HG02763 (cell line): ENCODE data around the gene CEP78.

Experiments used
- ATAC-seq: cut with Tn5 transposase; IDR thresholded peaks from one replicate; pipeline ENCODE4 v1.9.1; 2021; ENCODE audit warnings: mild to moderate bottlenecking, moderate library complexity; ENCODE audit not compliant: unreplicated experiment

Gene CEP78

GRCh38 chr9:78306222-78307076 lies 70.6 kb downstream of the CEP78 start:
- ATAC-seq = no peak

GRCh38 chr9:78307360-78307759 lies 71.5 kb downstream of the CEP78 start:
- no peak for ATAC-seq

GRCh38 chr9:78309066-78309465 lies 73.2 kb downstream of the CEP78 start:
- ATAC-seq = no peak

- no peak for ATAC-seq
These were observed 75.2 kb downstream of the CEP78 start for GRCh38 chr9:78311075-78311474.

GRCh38 chr9:78311886-78312524 lies 76.1 kb downstream of the CEP78 start:
- no peak for ATAC-seq

- no peak for ATAC-seq
These were observed 78.7 kb downstream of the CEP78 start for GRCh38 chr9:78314550-78314949.

GRCh38 chr9:78314953-78315870 lies 79.3 kb downstream of the CEP78 start:
- ATAC-seq = no peak

GRCh38 chr9:78316166-78316892 lies 80.5 kb downstream of the CEP78 start:
- ATAC-seq = no peak

- no peak for ATAC-seq
These were observed 83.5 kb downstream of the CEP78 start for GRCh38 chr9:78319197-78320029.

GRCh38 chr9:78320030-78320693 lies 84.3 kb downstream of the CEP78 start:
- ATAC-seq = no peak

- no peak for ATAC-seq
These were observed 85.1 kb downstream of the CEP78 start for GRCh38 chr9:78320875-78321496.

- ATAC-seq = no peak
These were observed 85.6 kb downstream of the CEP78 start for GRCh38 chr9:78321505-78321904.

- no peak for ATAC-seq
These were observed 88.3 kb downstream of the CEP78 start for GRCh38 chr9:78324068-78324650.

GRCh38 chr9:78324682-78325081 lies 88.8 kb downstream of the CEP78 start:
- no peak for ATAC-seq

- no peak for ATAC-seq
These were observed 89.5 kb downstream of the CEP78 start for GRCh38 chr9:78325343-78325742.

GRCh38 chr9:78325846-78326360 lies 90.0 kb downstream of the CEP78 start:
- no peak for ATAC-seq

GRCh38 chr9:78326564-78326963 lies 90.7 kb downstream of the CEP78 start:
- no peak for ATAC-seq
